HL-60 (cell line): ENCODE data around the gene C16orf90.

ENCODE experiments used
- GABPA ChIP-seq: IDR thresholded peaks from 2 replicates; pipeline ENCODE4 v1.6.1; 2012; ENCODE audit warnings: low read depth
- TF ChIP-seq, protein P1 (sequence below): IDR thresholded peaks from one replicate; pipeline ENCODE4 v1.5.1; 2011; ENCODE audit warnings: low read length, control low read depth, inconsistent platforms; ENCODE audit not compliant: insufficient read depth
- TF ChIP-seq, protein P2 (sequence below): IDR thresholded peaks from 2 replicates; pipeline ENCODE4 v1.6.1; 2012; ENCODE audit warnings: low read depth; ENCODE audit not compliant: insufficient replicate concordance

DNA sequence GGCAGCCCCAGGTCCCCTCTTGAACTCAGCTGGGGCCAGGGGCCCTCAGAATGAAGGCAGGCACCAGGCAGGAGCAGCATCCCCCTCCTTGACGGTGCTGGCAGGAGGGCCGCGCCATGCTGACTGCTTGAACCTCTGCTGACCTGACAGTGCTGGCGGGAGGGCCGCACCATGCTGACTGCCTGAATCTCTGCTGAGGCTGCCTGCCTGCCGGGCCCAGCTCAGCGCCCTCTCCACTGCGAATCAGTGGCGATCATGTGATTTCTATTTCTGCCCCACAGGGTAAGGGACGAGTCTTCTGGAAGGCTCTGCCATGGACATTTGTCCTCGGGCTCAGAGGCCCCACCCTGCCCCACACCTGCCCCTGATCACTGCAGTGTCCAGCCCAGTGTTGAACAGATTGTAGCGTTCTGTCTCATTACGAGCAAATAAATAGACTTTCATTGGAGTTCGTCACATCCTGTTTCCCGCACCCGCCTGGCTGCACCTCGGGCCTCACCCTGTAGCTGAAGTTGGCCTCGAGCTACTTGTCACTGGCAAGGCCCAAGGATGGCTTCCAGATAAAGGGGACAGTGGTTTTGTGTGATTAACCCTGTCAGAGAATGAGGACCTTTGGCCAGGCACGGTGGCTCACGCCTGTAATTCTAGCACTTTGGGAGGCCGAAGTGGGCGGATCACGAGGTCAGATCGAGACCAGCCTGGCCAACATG lies 8.6 kb downstream of the C16orf90 start:
- TF ChIP-seq, protein P1, sequence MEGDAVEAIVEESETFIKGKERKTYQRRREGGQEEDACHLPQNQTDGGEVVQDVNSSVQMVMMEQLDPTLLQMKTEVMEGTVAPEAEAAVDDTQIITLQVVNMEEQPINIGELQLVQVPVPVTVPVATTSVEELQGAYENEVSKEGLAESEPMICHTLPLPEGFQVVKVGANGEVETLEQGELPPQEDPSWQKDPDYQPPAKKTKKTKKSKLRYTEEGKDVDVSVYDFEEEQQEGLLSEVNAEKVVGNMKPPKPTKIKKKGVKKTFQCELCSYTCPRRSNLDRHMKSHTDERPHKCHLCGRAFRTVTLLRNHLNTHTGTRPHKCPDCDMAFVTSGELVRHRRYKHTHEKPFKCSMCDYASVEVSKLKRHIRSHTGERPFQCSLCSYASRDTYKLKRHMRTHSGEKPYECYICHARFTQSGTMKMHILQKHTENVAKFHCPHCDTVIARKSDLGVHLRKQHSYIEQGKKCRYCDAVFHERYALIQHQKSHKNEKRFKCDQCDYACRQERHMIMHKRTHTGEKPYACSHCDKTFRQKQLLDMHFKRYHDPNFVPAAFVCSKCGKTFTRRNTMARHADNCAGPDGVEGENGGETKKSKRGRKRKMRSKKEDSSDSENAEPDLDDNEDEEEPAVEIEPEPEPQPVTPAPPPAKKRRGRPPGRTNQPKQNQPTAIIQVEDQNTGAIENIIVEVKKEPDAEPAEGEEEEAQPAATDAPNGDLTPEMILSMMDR, result no peak
- no peak for TF ChIP-seq GABPA
- TF ChIP-seq, protein P2, sequence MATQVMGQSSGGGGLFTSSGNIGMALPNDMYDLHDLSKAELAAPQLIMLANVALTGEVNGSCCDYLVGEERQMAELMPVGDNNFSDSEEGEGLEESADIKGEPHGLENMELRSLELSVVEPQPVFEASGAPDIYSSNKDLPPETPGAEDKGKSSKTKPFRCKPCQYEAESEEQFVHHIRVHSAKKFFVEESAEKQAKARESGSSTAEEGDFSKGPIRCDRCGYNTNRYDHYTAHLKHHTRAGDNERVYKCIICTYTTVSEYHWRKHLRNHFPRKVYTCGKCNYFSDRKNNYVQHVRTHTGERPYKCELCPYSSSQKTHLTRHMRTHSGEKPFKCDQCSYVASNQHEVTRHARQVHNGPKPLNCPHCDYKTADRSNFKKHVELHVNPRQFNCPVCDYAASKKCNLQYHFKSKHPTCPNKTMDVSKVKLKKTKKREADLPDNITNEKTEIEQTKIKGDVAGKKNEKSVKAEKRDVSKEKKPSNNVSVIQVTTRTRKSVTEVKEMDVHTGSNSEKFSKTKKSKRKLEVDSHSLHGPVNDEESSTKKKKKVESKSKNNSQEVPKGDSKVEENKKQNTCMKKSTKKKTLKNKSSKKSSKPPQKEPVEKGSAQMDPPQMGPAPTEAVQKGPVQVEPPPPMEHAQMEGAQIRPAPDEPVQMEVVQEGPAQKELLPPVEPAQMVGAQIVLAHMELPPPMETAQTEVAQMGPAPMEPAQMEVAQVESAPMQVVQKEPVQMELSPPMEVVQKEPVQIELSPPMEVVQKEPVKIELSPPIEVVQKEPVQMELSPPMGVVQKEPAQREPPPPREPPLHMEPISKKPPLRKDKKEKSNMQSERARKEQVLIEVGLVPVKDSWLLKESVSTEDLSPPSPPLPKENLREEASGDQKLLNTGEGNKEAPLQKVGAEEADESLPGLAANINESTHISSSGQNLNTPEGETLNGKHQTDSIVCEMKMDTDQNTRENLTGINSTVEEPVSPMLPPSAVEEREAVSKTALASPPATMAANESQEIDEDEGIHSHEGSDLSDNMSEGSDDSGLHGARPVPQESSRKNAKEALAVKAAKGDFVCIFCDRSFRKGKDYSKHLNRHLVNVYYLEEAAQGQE, result no peak
